ENCODE data around the gene TAL1. TPM values are rescaled to one million over a fixed set of nuclear protein-coding genes. Genes with fewer than 3 reads are reported as not detected.

TAL1 gene
- total RNA-seq, 1 donor from 2014 or later, result not detected

DNA sequence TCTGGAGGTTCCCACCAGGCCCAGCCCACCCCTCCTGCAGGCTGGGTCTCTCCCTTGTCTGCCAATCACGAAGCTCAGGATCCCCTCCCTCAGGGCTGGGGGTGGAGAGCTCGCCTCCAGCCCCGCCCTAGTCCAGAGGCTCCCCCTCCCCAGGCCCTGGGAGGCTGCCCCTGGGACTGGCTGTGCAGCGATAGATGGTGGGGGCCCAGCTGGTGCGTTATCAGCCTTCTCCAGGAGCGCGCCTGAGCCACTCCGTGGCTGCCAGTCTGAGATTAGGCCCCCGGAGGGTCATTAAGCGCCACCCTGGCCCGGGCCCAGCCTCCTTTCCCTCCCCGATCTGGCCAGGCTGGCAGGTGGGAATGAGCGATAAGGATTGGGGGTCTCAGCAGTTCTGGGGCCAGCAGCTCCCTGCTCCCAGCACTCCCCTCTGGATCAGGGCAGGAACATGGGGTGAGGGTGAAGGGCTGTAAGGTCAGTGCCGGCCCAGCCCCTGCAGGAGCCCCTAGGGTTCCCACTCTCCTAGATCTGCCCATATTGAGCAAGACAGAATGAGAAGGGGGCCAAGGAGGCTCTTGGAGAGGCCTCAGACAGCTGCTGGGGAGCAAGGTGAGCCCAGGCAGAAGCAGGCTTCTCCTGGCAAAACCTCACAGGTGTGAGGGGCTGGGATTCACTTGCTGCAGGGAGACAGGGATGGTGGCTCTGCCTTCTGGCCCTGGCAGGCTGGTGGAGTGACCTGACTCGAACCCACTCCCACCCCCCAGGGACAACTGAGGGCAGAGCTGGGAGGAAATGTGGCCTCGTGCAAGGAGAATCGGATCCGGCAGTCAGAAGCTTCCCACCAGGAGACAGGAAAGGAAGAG, 50.7 kb downstream of the TAL1 start:
- no peak overlapping the region for H3K4me3 ChIP-seq
- no peaks in the 10 kb centered on the region for H3K4me1 ChIP-seq
- H3K27ac ChIP-seq, result no peak overlapping the region
- Mint-ChIP-seq H3K4me3 (no peak overlapping the region), H3K36me3 (no peaks in the 10 kb centered on the region), H3K27ac (no peak overlapping the region), H3K9me3 (peaks cover 3% of the 10 kb centered on the region), H3K4me1 (peaks cover 7% of the 10 kb centered on the region), H3K27me3 (ENCODE audit: insufficient read depth, low read depth) (peaks cover 21% of the 10 kb centered on the region)
- TF ChIP-seq, protein P1, sequence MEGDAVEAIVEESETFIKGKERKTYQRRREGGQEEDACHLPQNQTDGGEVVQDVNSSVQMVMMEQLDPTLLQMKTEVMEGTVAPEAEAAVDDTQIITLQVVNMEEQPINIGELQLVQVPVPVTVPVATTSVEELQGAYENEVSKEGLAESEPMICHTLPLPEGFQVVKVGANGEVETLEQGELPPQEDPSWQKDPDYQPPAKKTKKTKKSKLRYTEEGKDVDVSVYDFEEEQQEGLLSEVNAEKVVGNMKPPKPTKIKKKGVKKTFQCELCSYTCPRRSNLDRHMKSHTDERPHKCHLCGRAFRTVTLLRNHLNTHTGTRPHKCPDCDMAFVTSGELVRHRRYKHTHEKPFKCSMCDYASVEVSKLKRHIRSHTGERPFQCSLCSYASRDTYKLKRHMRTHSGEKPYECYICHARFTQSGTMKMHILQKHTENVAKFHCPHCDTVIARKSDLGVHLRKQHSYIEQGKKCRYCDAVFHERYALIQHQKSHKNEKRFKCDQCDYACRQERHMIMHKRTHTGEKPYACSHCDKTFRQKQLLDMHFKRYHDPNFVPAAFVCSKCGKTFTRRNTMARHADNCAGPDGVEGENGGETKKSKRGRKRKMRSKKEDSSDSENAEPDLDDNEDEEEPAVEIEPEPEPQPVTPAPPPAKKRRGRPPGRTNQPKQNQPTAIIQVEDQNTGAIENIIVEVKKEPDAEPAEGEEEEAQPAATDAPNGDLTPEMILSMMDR (IDR thresholded peaks at IDR 0.05), result no peak
- no peak for TF ChIP-seq EZH2phosphoT487 (IDR thresholded peaks at IDR 0.05)
- no peak for TF ChIP-seq EZH2 (IDR thresholded peaks at IDR 0.05)
- no peaks in the 10 kb centered on the region for H3K36me3 ChIP-seq
- H3F3A ChIP-seq (ENCODE audit: low read depth), result no peaks in the 10 kb centered on the region
- no peak for DNase-seq (ENCODE audit: low spot score)
- H3K79me2 ChIP-seq (ENCODE audit: low read depth), result no peaks in the 10 kb centered on the region
- H2AFZ ChIP-seq (replicated peaks), result no peak overlapping the region
- peaks cover 21% of the 10 kb centered on the region for H3K27me3 ChIP-seq
- H3K9ac ChIP-seq, result no peak overlapping the region
- no peaks in the 10 kb centered on the region for H4K20me1 ChIP-seq (ENCODE audit: low read depth)
- H3K9me3 ChIP-seq (ENCODE audit: low read depth), result no peaks in the 10 kb centered on the region
- no peak overlapping the region for H3K4me2 ChIP-seq

DNA sequence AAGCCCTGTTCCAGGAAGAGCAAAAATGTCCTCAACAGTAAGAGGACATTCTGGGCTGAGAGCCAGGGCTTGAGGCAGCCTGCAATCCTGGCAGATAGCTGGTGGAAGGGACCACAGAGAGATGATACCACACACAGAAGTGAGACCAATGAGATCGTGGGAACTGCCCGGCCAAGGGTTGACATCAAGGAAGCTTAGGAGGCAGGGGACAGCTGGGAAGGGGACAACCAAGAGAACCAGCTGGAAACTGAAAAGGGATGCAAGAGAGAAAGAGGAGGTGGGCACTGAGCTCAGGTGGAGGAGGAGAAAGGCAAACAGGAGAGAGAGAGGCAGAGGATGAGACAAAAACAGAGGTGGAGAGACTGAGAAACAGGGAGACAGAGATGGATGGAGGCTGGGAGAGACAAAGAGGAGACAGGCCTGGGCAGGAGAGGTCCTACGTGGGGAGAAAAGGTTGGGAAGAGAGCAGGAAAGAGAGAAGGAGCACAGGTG, 51.4 kb downstream of the TAL1 start:
- no peak overlapping the region for H3K27ac Mint-ChIP-seq
- H3K27me3 Mint-ChIP-seq (ENCODE audit: insufficient read depth, low read depth), result peaks cover 23% of the 10 kb centered on the region
- DNase-seq (ENCODE audit: low spot score), result no peak
- TF ChIP-seq EZH2phosphoT487 (IDR thresholded peaks at IDR 0.05) (no peak), EZH2 (IDR thresholded peaks at IDR 0.05) (no peak)
- TF ChIP-seq, protein P1 (IDR thresholded peaks at IDR 0.05), result no peak
- H3K9me3 Mint-ChIP-seq, result peaks cover 3% of the 10 kb centered on the region
- Histone ChIP-seq H3K27ac (no peak overlapping the region), H3K9ac (no peak overlapping the region), H3K27me3 (peaks cover 21% of the 10 kb centered on the region), H3K4me1 (no peaks in the 10 kb centered on the region), H3K4me2 (no peak overlapping the region), H3K79me2 (ENCODE audit: low read depth) (no peaks in the 10 kb centered on the region), H4K20me1 (ENCODE audit: low read depth) (no peaks in the 10 kb centered on the region), H2AFZ (replicated peaks) (no peak overlapping the region), H3F3A (ENCODE audit: low read depth) (no peaks in the 10 kb centered on the region), H3K4me3 (no peak overlapping the region), H3K9me3 (ENCODE audit: low read depth) (no peaks in the 10 kb centered on the region), H3K36me3 (no peaks in the 10 kb centered on the region)
- H3K36me3 Mint-ChIP-seq, result no peaks in the 10 kb centered on the region
- H3K4me3 Mint-ChIP-seq, result no peak overlapping the region
- peaks cover 7% of the 10 kb centered on the region for H3K4me1 Mint-ChIP-seq

DNA sequence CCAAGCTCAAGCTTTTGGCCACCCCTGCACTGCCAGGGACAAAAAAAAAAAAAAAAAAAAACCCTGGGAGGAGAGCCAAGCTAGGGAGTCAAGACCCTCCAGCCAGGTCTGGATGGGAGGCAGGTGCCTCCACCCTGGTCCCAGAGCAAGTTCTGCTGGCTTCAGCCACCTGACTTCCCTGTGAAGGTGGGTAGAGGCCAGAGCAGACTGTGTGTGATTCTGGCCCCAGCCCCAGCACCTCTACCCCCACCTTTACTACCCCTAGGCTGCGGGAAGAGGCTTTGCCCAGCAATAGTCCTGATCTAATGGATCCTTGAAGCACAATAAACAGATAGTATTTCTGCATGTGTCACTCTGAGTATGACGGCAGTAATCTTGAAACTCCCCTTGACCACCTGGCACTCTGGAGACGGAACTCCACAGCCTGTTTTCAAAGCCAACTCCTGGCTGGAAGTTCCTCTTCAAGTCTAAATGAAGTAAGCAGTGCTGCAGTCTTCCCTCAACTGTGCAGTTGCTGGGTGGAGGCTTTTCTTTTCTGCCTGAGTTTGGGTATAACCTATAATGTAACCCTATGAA, 51.9 kb downstream of the TAL1 start:
- no peaks in the 10 kb centered on the region for H4K20me1 ChIP-seq (ENCODE audit: low read depth)
- no peak overlapping the region for H3K27ac ChIP-seq
- Mint-ChIP-seq H3K27me3 (ENCODE audit: insufficient read depth, low read depth) (peaks cover 22% of the 10 kb centered on the region), H3K9me3 (no peaks in the 10 kb centered on the region), H3K4me1 (peaks cover 10% of the 10 kb centered on the region), H3K36me3 (no peaks in the 10 kb centered on the region), H3K4me3 (no peak overlapping the region), H3K27ac (no peak overlapping the region)
- H2AFZ ChIP-seq (replicated peaks), result no peak overlapping the region
- no peaks in the 10 kb centered on the region for H3K36me3 ChIP-seq
- H3K27me3 ChIP-seq, result peaks cover 21% of the 10 kb centered on the region
- H3F3A ChIP-seq (ENCODE audit: low read depth), result no peaks in the 10 kb centered on the region
- H3K9ac ChIP-seq, result no peak overlapping the region
- H3K4me1 ChIP-seq, result no peaks in the 10 kb centered on the region
- H3K4me2 ChIP-seq, result no peak overlapping the region
- TF ChIP-seq, protein P1 (IDR thresholded peaks at IDR 0.05), result no peak
- TF ChIP-seq EZH2 (IDR thresholded peaks at IDR 0.05) (no peak), EZH2phosphoT487 (IDR thresholded peaks at IDR 0.05) (no peak)
- H3K9me3 ChIP-seq (ENCODE audit: low read depth), result no peaks in the 10 kb centered on the region
- H3K4me3 ChIP-seq, result no peak overlapping the region
- no peak for DNase-seq (ENCODE audit: low spot score)
- no peaks in the 10 kb centered on the region for H3K79me2 ChIP-seq (ENCODE audit: low read depth)
